ENCODE measurements around the gene FARSB.

FARSB gene

GRCh38 chr2:222561817-222562645 is 93.9 kb downstream of the FARSB start:
- ChIA-PET CTCF (interaction anchor here (0.6 to 9.9 kb wide), 45 partner anchors 8 to 538 kb away, joined by 3 to 155 read pairs (median 4); a partner anchor contains a TSS), POLR2A (no interaction called here)
- peak; percentile 61 for TF ChIP-seq CTCF (IDR thresholded peaks at IDR 0.05; ENCODE audit: control extremely low read depth, extremely low read depth, low read depth, missing control alignments)
- DNase-seq (ENCODE audit: extremely low spot score) = peak; percentile 73

GRCh38 chr2:222561151-222561550 is 94.7 kb downstream of the FARSB start:
- ChIA-PET CTCF (interaction anchor here (0.9 to 9.9 kb wide), 19 partner anchors 10 to 537 kb away, joined by 3 to 155 read pairs (median 7); a partner anchor contains a TSS), POLR2A (no interaction called here)
- DNase-seq (ENCODE audit: extremely low spot score) = no peak
- TF ChIP-seq CTCF (IDR thresholded peaks at IDR 0.05; ENCODE audit: control extremely low read depth, extremely low read depth, low read depth, missing control alignments) = no peak

- TF ChIP-seq CTCF (IDR thresholded peaks at IDR 0.05; ENCODE audit: control extremely low read depth, extremely low read depth, low read depth, missing control alignments) = no peak
- DNase-seq (ENCODE audit: extremely low spot score) = no peak
- CTCF ChIA-PET = interaction anchor here (0.9 to 2.4 kb wide), 4 partner anchors 8 to 236 kb away, joined by 3 to 14 read pairs (median 6); a partner anchor contains a TSS
- POLR2A ChIA-PET = no interaction called here
Measured at GRCh38 chr2:222554517-222554916, 101.4 kb downstream of the FARSB start.

GRCh38 chr2:222548992-222549391 is 106.9 kb downstream of the FARSB start:
- POLR2A ChIA-PET = no interaction called here
- no peak for DNase-seq (ENCODE audit: extremely low spot score)
- no peak for TF ChIP-seq CTCF (IDR thresholded peaks at IDR 0.05; ENCODE audit: control extremely low read depth, extremely low read depth, low read depth, missing control alignments)
- CTCF ChIA-PET = interaction anchor here (2.6 kb wide), 1 partner anchor 231 kb away, joined by 10 read pairs; no protein-coding TSS in a partner anchor

- CTCF ChIA-PET = no interaction called here
Measured at GRCh38 chr2:222547083-222547482, 108.8 kb downstream of the FARSB start.

More at GRCh38 chr2:222547083-222547482, 108.8 kb downstream of the FARSB start:
- no peak for DNase-seq (ENCODE audit: extremely low spot score)
- POLR2A ChIA-PET = interaction anchor here (0.6 kb wide), 1 partner anchor 378 kb away, joined by 4 read pairs; no protein-coding TSS in a partner anchor
- no peak for TF ChIP-seq CTCF (IDR thresholded peaks at IDR 0.05; ENCODE audit: control extremely low read depth, extremely low read depth, low read depth, missing control alignments)
